GM15510 (cell line): ENCODE measurements around the gene SRSF6.

Experiments
- POLR2A ChIP-seq: IDR thresholded peaks from 3 replicates; pipeline ENCODE4 v1.6.1; 2011; ENCODE audit warnings: borderline replicate concordance; ENCODE audit not compliant: insufficient read length; ENCODE audit errors: extremely low read depth

The SRSF6 gene

DNA sequence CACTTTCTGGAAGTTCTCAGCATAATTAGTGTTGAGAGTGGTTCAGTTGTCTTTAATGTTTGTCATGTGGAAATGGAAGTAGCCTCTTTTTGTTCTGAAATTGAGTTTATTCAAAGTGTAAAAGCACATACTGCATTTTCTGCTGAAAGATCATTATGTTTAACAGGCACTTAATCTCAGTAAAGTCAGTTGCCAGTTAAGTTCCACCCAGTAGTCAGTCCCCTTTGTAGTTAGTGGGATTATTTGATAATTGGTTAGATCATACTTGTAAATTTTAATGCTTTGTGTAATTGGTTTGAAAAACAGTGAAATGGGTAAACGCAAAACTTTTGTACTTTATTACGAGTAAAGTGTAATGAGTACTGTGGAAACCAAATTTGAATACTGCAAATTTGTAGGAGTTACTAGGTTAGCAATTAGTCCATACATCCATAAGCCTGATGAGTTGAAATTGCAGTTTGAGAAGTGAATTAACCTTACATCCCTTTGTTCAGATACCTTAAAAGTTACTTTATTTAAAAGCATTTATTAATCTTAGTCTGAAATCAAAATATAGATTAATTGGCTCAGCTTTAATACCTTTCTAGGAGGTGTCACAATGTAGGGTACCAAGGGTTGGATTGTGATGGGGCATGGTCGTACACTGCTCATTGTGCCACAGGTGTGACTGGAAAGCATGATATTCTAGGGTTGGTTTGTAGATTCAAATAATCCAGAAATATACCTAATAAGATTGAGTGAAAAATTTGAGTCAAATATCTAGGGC is 4.4 kb downstream of the SRSF6 start:
- TF ChIP-seq POLR2A, result no peak

DNA sequence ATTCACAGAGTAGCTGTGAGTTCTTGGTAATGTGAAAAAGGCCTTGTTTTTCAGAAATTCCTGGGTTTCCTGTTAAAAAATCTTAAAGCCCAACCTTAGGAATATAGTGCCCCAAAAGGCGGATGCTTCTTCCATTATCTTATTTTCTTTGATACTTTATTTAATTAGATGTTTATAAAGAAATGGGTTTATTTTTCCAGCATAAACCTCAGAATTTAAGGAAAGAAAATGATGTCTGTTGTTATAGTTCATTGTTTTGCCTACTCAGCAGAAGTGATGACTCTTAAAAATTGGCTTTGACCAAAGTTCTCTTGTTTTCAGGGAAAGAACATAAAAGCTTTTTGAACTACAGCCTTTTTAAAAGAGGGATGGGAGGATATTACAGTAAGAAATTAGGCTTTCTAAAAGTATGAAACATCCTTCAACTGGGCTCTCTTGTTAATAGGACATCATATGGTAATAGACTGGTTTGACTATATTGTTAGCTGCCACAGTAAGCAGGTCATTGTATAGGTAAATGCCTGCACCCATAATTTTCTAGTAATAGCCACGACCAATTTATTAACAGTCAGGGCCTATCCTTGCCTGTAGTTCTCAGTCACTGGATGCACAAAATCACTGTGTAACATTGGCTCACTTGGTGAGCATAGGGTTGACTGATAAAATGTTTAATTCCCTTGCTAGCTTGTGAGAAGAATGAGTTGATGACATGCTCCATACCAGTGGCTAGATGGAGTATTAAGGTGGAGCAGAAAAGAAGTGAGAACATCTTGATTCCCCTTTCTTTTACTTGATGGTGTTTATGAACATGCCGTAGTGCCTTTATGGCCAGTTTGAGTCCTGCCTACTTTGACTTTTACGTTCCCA is 5.2 kb downstream of the SRSF6 start:
- peak; percentile 11 for TF ChIP-seq POLR2A

DNA sequence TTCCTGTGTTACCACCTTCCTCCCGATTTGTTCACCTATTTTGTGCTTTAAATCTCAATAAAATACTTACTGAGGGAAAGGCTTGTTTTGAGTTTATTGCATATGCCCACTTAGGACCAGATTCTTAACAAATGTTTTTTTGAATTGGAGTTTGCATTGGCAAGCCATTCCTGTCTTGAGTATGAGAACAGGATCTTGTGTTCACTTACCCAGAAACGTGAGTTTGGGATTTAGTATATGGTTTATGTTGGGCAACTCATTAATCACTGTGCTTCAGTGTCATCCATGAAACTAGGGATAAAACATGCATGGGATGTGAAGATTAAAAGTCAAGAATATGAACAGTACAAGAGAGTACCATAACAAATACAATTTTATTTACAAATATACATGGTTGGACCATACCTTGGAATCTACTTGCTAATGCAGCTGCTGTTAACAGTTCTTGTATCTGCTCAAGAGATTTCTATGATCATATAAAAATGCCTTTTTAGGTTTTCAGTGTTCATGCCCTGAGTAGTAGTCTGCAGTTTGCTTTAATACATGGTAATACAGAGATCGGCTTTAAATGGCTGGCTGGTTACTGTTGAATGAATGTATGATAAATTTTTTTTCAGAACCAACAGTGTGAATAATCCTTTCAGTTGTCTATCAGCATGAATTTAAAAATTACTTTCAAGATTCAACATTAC is 6.0 kb downstream of the SRSF6 start:
- no peak for TF ChIP-seq POLR2A

DNA sequence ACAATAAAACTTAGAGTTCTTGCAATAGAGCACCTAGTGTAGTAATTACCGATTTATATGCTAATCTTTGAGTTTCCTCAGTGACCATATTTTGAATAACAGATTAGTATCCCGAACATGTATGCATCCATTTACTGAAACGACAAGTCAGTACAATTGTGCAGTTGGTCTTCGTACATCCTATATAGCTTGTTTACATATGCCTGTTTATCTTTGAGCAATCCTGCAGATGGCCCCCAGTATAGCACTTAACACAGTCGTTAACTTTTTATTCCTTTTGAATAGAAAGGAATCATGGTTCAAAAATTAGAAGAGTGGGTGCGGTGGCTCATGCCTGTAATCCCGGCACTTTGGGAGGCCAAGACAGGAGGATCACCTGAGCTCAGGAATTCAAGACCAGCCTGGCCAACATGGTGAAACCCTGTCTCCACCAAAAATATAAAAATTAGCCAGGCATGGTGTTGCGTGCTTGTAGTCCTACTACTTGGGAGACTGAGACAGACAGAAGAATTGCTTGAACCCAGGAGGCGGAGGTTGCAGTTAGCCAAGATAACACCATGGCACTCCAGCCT is 6.6 kb downstream of the SRSF6 start:
- TF ChIP-seq POLR2A, result no peak

DNA sequence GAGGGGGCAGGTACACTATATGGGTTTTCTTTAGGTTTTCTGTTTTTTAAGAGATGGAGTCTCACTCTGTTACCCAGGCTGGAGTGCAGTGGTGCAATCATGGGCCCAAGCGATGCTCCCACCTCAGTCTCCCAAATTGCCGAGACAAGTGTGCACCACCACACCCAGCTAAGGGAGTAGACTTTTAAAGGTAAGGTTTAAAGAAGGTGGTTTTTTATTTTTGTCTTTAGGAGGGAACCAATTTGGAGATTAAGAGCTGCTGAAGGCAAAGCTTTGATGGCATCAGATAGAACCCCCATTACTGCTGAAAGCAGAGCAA is 7.9 kb downstream of the SRSF6 start:
- no peak for TF ChIP-seq POLR2A

DNA sequence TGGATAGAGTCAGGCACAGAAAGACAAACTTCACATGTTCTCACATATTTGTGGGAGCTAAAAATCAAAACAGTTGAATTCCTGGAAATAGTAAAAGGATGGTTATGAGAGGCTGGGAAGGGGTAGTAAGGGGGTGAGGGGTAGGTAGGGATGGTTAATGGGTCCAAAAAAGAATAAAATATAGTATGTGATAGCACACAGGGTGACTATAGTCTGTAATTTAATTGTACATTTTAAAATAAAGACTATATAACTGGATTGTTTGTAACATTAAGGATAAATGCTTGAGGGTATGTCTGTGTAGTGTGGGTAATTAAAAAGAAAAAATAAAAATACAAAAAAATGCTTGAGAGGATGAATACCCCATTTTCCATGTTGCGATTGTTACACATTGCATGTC is 9.9 kb downstream of the SRSF6 start:
- no peak for TF ChIP-seq POLR2A

DNA sequence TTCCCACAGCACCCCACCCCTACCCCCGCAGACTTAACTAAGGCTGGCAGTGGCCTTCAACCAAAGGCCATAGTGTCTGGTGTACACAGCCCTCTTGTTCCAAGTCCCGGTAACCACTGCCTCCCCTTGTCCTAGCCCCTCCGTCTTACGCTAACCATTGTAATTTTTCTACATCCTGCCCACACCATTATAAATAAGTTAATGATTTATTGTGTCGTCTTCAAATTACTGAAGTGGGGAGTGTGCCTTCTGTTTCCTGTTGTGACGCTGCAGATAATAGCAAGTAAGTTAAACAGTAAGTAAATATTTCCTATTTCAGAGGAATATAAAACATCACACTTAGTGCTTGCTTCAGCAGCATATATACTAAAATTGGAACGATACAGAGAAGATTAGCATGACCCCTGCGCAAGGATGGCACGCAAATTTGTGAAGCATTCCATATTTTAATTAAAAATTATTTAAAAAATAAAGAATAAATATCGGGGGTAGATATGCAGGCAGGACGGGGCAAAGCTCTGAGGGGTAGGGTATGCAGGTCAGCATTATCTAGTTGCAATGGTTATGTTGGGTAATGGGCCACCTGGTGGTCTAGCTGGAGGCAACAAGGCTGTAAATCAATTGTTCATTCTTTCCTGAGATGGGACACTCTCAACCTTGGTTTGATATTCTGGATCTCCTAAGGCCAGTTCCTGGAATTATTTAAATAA is 15.1 kb downstream of the SRSF6 start:
- TF ChIP-seq POLR2A, result no peak

DNA sequence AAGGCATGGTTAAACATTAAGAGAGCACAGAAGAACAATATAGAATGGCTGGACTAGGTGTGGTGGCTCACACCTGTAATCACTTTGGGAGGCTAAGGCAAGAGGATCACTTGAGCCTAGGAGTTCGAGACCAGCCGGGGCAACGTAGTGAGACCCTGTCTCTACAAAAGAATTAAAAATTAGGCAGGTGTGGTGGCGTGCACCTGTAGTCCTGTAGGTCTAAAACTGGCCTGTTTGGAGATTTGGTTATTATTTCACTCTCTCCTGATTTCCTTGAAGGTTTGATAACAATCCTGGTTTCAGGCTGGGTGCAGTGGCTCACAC is 15.6 kb downstream of the SRSF6 start:
- TF ChIP-seq POLR2A, result no peak

DNA sequence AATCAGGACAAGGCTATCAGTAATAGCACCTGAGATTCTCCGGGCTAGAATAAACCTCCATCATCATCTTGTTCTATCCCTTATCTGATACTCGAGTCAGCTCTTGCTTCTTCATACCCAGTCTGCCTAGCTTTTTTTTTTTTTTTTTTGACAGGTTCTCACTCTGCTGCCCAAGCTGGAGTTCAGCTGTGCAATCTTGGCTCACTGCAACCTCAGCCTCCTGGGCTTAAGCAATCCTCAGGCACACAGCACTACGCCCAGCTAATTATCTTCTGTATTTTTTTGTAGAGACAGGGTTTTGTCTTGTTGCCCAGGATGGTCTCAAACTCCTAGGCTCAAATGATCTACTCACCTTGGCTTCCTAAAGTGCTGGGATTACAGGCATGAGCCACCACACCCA is 19.5 kb downstream of the SRSF6 start:
- TF ChIP-seq POLR2A, result no peak

DNA sequence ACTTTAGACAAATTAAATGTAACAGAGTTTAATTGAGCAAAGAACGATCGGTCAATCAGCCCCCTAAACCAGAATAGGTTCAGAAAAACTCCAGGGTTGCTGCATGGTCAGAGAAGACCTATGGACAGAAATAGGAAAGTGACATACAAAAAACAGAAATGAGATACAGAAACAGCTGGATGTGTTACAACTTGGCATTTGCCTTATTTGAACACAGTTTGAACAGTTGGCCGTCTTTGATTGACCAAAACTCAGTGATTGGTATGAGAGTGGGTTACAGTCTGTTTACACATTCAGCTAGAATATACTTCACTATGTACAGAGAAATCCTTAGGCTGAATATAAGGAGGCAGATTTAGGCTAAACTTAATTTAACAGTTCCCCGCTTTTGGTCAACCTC is 19.9 kb downstream of the SRSF6 start:
- no peak for TF ChIP-seq POLR2A

DNA sequence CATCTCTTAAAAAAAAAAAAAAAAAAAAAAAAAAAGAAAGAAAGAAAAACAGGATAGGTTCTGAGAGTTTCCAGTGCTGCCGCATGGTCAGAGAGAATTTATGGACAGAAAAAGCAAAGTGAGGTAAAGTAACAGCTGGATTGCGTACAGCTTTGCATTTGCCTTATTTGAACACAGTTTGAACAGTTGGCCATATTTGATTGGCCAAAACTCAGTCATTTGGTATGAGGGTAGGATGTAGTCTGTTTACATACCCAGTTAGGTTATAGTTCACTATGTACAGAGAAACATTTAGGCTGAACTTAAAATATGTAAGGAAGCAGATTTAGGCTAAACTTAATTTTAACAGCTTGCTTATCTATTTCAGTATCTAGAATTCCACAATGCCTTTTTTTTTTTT is 32.3 kb downstream of the SRSF6 start:
- TF ChIP-seq POLR2A, result no peak

DNA sequence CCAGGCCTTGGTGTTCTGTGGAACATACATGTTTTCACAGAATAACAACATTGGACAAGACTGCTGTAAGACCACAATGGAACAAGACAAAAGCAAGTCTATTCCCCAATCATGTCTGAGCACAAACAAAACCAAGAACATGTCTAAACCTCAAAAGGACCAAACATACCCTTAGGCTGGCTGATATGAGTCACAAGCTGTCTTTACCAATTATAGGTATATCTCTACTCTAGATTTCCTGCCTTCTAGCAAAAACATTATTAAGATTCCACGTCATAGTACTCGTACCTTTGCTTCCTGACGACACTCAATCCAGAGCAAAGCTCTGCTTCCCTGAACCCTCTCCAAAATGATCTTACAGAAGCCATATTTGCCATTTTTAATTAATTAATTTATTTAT is 34.4 kb downstream of the SRSF6 start:
- TF ChIP-seq POLR2A, result no peak

DNA sequence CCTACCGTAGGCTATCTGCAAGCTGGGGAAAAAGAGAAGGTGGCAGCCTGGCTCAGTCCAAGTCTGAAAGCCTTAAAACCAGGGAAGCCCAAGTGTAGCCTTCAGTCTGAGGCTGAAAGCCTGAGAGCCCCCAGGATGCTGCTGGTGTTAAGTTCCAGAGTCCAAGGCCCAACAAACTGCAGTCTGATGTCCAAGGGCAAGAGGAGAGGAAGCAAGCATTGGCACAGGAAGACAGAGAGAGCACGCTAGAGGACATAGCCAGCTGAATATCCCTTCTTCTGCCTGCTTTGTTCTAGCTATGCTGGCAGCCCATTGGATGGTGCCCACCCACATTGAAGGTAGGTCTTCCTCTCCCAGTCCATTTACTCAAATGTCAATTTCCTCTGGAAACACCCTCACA is 37.7 kb downstream of the SRSF6 start:
- no peak for TF ChIP-seq POLR2A

DNA sequence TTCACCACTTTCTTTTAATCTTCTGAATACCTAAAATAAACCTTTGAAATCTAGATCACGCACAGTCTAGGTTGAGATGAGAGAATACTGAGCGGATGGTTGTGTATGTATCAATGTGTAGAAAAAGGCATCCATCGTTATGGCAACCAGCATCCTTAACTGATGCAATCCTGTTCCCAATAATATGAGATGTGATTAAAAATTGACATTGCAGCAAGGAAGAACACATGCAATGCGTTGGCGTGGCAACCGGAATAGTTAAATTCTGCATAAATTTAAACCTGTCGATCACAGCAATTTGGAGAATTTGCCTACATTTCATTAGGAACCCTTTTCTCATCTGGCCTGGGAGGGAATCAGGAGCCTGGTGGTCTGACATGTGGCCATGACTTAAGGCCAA is 48.5 kb downstream of the SRSF6 start:
- no peak for TF ChIP-seq POLR2A
